Trophoblast cell (in vitro differentiated cells and primary cell): Measurements from ENCODE around the gene KCNB1.
"Not testable (repeated sequence)": the region's sequence is repeated elsewhere in the genome, so short reads cannot be mapped to it uniquely, and the experiment has no call there.

ENCODE experiments used
- DNase-seq, 2 donors: peaks; one replicate each; pipeline ENCODE4 v3.0.0-alpha.2; 2016
- H2AFZ ChIP-seq: 2 replicates; pipeline ENCODE4 v1.6.1; 2013; ENCODE audit warnings: low read length, moderate library complexity, mild to moderate bottlenecking; ENCODE audit not compliant: insufficient read depth, poor library complexity
- H2AK5ac ChIP-seq: 2 replicates; pipeline ENCODE4 v1.6.1; 2013; ENCODE audit warnings: mild to moderate bottlenecking, low read length
- H2BK120ac ChIP-seq: 2 replicates; pipeline ENCODE4 v1.6.1; 2013; ENCODE audit warnings: low read length, mild to moderate bottlenecking, moderate library complexity; ENCODE audit not compliant: insufficient read depth, poor library complexity
- H2BK12ac ChIP-seq: 2 replicates; pipeline ENCODE4 v1.6.1; 2013; ENCODE audit warnings: mild to moderate bottlenecking, low read length, moderate library complexity
- H2BK5ac ChIP-seq: 2 replicates; pipeline ENCODE4 v1.6.1; 2013; ENCODE audit warnings: low read length, low read depth, moderate library complexity, mild to moderate bottlenecking; ENCODE audit not compliant: poor library complexity
- H3K14ac ChIP-seq: 2 replicates; pipeline ENCODE4 v1.6.1; 2013; ENCODE audit warnings: mild to moderate bottlenecking, low read length
- H3K18ac ChIP-seq: 2 replicates; pipeline ENCODE4 v1.6.1; 2013; ENCODE audit warnings: mild to moderate bottlenecking, low read length
- H3K23ac ChIP-seq: 2 replicates; pipeline ENCODE4 v1.6.1; 2013; ENCODE audit warnings: low read length
- H3K27ac ChIP-seq: 2 replicates; pipeline ENCODE4 v1.5.1; 2013; ENCODE audit warnings: low read depth, mild to moderate bottlenecking, inconsistent platforms, low read length, moderate library complexity
- H3K27me3 ChIP-seq: 2 replicates; pipeline ENCODE4 v1.6.1; 2013; ENCODE audit warnings: inconsistent platforms, mild to moderate bottlenecking, low read length, moderate library complexity; ENCODE audit not compliant: insufficient read depth
- H3K36me3 ChIP-seq, 2 experiments: 1 replicate in 1 of 2; 2 replicates in 1 of 2; pipeline ENCODE4 v1.6.1; 2013; ENCODE audit warnings: low read length in 2 of 2, mild to moderate bottlenecking in 2 of 2, moderate library complexity in 1 of 2; ENCODE audit not compliant: insufficient read depth in 2 of 2, control insufficient read depth in 1 of 2
- H3K4ac ChIP-seq: 2 replicates; pipeline ENCODE4 v1.6.1; 2013; ENCODE audit warnings: low read depth, mild to moderate bottlenecking, low read length, moderate library complexity
- H3K4me1 ChIP-seq, 2 experiments: 1 replicate in 1 of 2; 2 replicates in 1 of 2; pipeline ENCODE4 v1.6.1; 2013; ENCODE audit warnings: low read length in 2 of 2, mild to moderate bottlenecking in 2 of 2, moderate library complexity in 1 of 2; ENCODE audit not compliant: insufficient read depth in 2 of 2, control insufficient read depth in 1 of 2
- H3K4me2 ChIP-seq: 2 replicates; pipeline ENCODE4 v1.6.1; 2013; ENCODE audit warnings: inconsistent platforms, mild to moderate bottlenecking, low read length, moderate library complexity
- H3K4me3 ChIP-seq: 2 replicates; pipeline ENCODE4 v1.5.1; 2013; ENCODE audit warnings: mild to moderate bottlenecking, low read depth, low read length, inconsistent platforms
- H3K79me1 ChIP-seq: one replicate; pipeline ENCODE4 v1.6.1; 2013; ENCODE audit warnings: low read length
- H3K79me2 ChIP-seq: 2 replicates; pipeline ENCODE4 v1.6.1; 2013; ENCODE audit warnings: low read length, mild to moderate bottlenecking; ENCODE audit not compliant: control insufficient read depth, insufficient read depth, poor library complexity
- H3K9ac ChIP-seq: 2 replicates; pipeline ENCODE4 v1.6.1; 2013; ENCODE audit warnings: mild to moderate bottlenecking, low read length
- H3K9me3 ChIP-seq: 2 replicates; pipeline ENCODE4 v1.6.1; 2013; ENCODE audit warnings: low read depth, mild to moderate bottlenecking, control low read depth, inconsistent platforms, low read length; ENCODE audit not compliant: insufficient read depth
- H4K12ac ChIP-seq: 2 replicates; pipeline ENCODE4 v1.6.1; 2013; ENCODE audit warnings: low read depth, mild to moderate bottlenecking, low read length, moderate library complexity
- H4K8ac ChIP-seq: 2 replicates; pipeline ENCODE4 v1.6.1; 2013; ENCODE audit warnings: low read depth, mild to moderate bottlenecking, low read length, moderate library complexity
- H4K91ac ChIP-seq: one replicate; pipeline ENCODE4 v1.6.1; 2013; ENCODE audit warnings: low read depth, mild to moderate bottlenecking, low read length, moderate library complexity
- WGBS: extraction: QIAGEN DNeasy Blood & Tissue Kit; methylation state at CpG from one replicate; pipeline ENCODE4 v1.1.7; 2013; ENCODE audit warnings: missing lambda C conversion rate; ENCODE audit not compliant: insufficient read length, insufficient coverage; ENCODE audit errors: extremely low coverage; 5-methylcytosine and 5-hydroxymethylcytosine counted together

The KCNB1 gene

DNA sequence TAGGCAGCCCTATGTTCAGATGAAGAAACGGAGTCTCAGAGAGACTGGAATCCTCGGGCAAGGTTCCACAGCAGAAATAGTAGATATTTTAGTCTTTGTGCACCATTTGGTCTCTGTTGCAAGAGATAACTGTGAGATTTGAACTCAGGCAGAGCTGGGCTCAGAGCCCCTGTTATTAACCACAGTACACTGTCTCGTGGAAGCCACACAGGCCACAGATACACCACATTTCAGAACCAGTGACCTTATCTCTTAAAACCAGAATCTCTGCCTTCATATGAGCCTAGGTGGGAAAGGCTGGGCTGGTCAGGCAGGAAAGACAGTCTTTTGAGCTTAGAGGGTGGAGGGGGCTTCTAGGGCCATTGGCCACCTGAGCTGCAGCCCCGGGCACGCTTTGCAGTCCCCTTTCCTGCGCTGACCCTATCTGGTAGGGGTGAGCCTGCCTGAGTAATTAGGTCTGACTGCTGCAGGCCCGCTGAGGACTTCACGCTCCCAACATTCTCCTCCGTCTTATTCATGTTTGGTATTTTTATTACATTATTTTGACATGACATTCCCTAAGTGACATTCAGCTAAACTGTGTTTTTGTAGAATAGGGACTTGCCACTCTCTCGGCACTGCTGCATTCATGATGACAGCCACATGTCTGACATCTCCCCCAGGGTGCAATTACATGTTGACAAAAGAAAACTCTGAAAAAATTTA is 71.1 kb downstream of the KCNB1 start:
- Histone ChIP-seq H3K9ac (no peak overlapping the region), H3K79me1 (no peaks in the 10 kb centered on the region), H3K27ac (no peak overlapping the region), H3K4me1 (no peaks in the 10 kb centered on the region), H3K79me2 (no peaks in the 10 kb centered on the region), H2AFZ (no peak overlapping the region), H2BK12ac (no peak overlapping the region), H3K18ac (no peak overlapping the region), H2AK5ac (no peak overlapping the region), H3K27me3 (no peaks in the 10 kb centered on the region), H3K14ac (no peak overlapping the region), H4K8ac (no peak overlapping the region), H4K12ac (no peak overlapping the region), H3K4me2 (no peak overlapping the region), H3K23ac (no peak overlapping the region), H2BK120ac (no peak overlapping the region), H4K91ac (no peak overlapping the region), H3K4ac (no peak overlapping the region), H3K4me3 (no peak overlapping the region), H2BK5ac (no peak overlapping the region), H3K36me3 (no peaks in the 10 kb centered on the region), H3K9me3 (no peaks in the 10 kb centered on the region)
- DNase-seq = peak in 1 of 2 donors; percentile 29
- no CpG with 5 or more reads among the region's 10 CpGs for WGBS

GRCh38 chr20:49409975-49410621 is 72.4 kb downstream of the KCNB1 start:
- not testable (repeated sequence) for H3K9me3 ChIP-seq, H3K4ac ChIP-seq, H3K4me3 ChIP-seq, H3K4me2 ChIP-seq, H3K18ac ChIP-seq, H3K14ac ChIP-seq, H3K4me1 ChIP-seq, H2AK5ac ChIP-seq, H3K27ac ChIP-seq, DNase-seq, H4K91ac ChIP-seq, H3K36me3 ChIP-seq, H2BK12ac ChIP-seq, H3K27me3 ChIP-seq, H2BK120ac ChIP-seq, H4K8ac ChIP-seq, H2BK5ac ChIP-seq, H3K79me2 ChIP-seq, H3K23ac ChIP-seq, H3K9ac ChIP-seq, H2AFZ ChIP-seq, H3K79me1 ChIP-seq, H4K12ac ChIP-seq
- no CpG with 5 or more reads among the region's 5 CpGs for WGBS

DNA sequence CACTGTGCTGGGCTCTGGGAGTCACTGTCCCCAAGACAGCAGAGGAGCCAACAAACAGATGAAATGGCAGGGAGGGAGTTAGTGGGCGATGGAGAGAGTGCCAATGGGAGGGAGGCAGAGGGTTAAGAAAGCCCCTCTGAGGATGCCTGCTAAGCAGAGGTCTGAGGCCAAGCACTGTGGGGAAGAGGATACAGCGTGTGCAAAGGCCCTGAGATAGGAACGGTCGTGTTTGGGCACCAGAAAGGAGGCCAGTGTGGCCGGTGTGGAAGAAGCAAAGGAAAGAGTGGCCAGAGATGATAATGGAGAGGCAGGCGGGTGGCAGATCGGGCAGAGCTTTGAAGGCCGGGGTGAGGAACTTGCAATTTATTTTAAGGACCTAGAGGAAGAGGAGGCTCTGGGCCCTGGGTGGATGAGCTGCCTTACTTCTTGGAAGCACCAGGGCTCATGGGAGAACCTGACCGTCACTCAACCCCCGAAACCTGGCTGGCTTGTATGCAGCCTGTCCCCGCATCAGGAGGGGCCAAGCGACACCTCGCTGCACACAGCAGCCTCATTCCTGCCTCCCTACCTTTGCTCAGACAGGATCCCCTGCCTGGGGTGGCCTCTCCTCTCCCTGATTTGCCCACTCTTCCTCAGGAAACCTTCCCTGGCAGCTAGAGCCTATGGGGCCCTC is 73.0 kb downstream of the KCNB1 start:
- Histone ChIP-seq H3K23ac (no peak overlapping the region), H2AFZ (no peak overlapping the region), H3K9ac (no peak overlapping the region), H3K4ac (no peak overlapping the region), H2BK5ac (no peak overlapping the region), H4K91ac (no peak overlapping the region), H4K8ac (no peak overlapping the region), H3K4me1 (no peaks in the 10 kb centered on the region), H2BK120ac (no peak overlapping the region), H2AK5ac (no peak overlapping the region), H3K79me1 (no peaks in the 10 kb centered on the region), H3K18ac (no peak overlapping the region), H3K4me3 (no peak overlapping the region), H3K14ac (no peak overlapping the region), H3K27ac (no peak overlapping the region), H3K36me3 (no peaks in the 10 kb centered on the region), H3K27me3 (no peaks in the 10 kb centered on the region), H3K79me2 (no peaks in the 10 kb centered on the region), H4K12ac (no peak overlapping the region), H3K9me3 (no peaks in the 10 kb centered on the region), H3K4me2 (no peak overlapping the region), H2BK12ac (no peak overlapping the region)
- no peak for DNase-seq
- WGBS = no CpG with 5 or more reads among the region's 13 CpGs

- WGBS = no CpG with 5 or more reads among the region's 11 CpGs
- H4K91ac ChIP-seq = no peak overlapping the region
- no peak overlapping the region for H3K4me3 ChIP-seq
- H2BK5ac ChIP-seq = no peak overlapping the region
- no peaks in the 10 kb centered on the region for H3K79me2 ChIP-seq
- no peaks in the 10 kb centered on the region for H3K27me3 ChIP-seq
- no peaks in the 10 kb centered on the region for H3K79me1 ChIP-seq
- no peak overlapping the region for H2AK5ac ChIP-seq
- no peaks in the 10 kb centered on the region for H3K9me3 ChIP-seq
- no peaks in the 10 kb centered on the region for H3K4me1 ChIP-seq
- H3K4me2 ChIP-seq = no peak overlapping the region
- H3K9ac ChIP-seq = no peak overlapping the region
- no peak overlapping the region for H2BK120ac ChIP-seq
- no peak overlapping the region for H3K27ac ChIP-seq
- no peak overlapping the region for H3K14ac ChIP-seq
- H3K4ac ChIP-seq = no peak overlapping the region
- H3K23ac ChIP-seq = no peak overlapping the region
- DNase-seq = no peak
- H3K36me3 ChIP-seq = no peaks in the 10 kb centered on the region
- no peak overlapping the region for H4K12ac ChIP-seq
- no peak overlapping the region for H3K18ac ChIP-seq
- no peak overlapping the region for H2AFZ ChIP-seq
- no peak overlapping the region for H2BK12ac ChIP-seq
- H4K8ac ChIP-seq = no peak overlapping the region
These were observed 73.9 kb downstream of the KCNB1 start for GRCh38 chr20:49408509-49409104.
